Adrenal gland (tissue), 12 donors: ENCODE measurements around the gene SPNS3. TPM values are rescaled to one million over a fixed set of nuclear protein-coding genes. Genes with fewer than 3 reads are reported as not detected.

ENCODE experiments used
- DNase-seq, 7 donors: peaks; one replicate each; pipeline ENCODE4 v3.0.0-alpha.2; 2019 to 2020
- H3K27ac ChIP-seq, 5 donors: fragments of 200-600 bp; sonication (generic) in 4 of 5; 1 replicate in 3 of 5; 2 replicates in 2 of 5; pipeline versions ENCODE4 v1.5.1 to v1.8.0; 2016 to 2020; ENCODE audit warnings: mild to moderate bottlenecking in 1 of 5
- H3K27me3 ChIP-seq: fragments of 200-600 bp; 2 replicates; pipeline ENCODE4 v1.8.0; 2021
- H3K36me3 ChIP-seq, 2 donors: fragments of 200-600 bp; replicated peaks in 1 of 2; 1 replicate in 1 of 2; 2 replicates in 1 of 2; pipeline versions ENCODE4 v1.5.1 to v1.8.0; 2018 to 2022
- H3K4me1 ChIP-seq, 2 donors: fragments of 200-600 bp; replicated peaks in 1 of 2; 1 replicate in 1 of 2; 2 replicates in 1 of 2; pipeline versions ENCODE4 v1.5.1 to v1.8.0; 2018 to 2021
- H3K4me3 ChIP-seq, 4 donors: fragments of 200-600 bp; sonication (generic) in 3 of 4; one replicate each; pipeline ENCODE4 v1.5.1; 2016 to 2018
- H3K9me3 ChIP-seq, 3 donors: fragments of 200-600 bp; sonication (generic) in 1 of 3; replicated peaks in 1 of 3; 1 replicate in 2 of 3; 2 replicates in 1 of 3; pipeline versions ENCODE4 v1.5.1 to v1.8.0; 2016 to 2021
- POLR2A ChIP-seq, 2 donors: fragments of 450-650 bp; IDR thresholded peaks; one replicate each; pipeline ENCODE4 v1.6.1; 2017; ENCODE audit warnings: antibody characterized with exemption in 2 of 2, mild to moderate bottlenecking in 2 of 2, moderate library complexity in 1 of 2
- WGBS, 4 donors: extraction: QIAGEN DNeasy Blood & Tissue Kit in 2 of 4; methylation state at CpG; one replicate each; pipeline versions ENCODE4 v1.1.5 to v1.1.7; 2013 to 2017; 5-methylcytosine and 5-hydroxymethylcytosine counted together
- intact Hi-C, 2 donors: fragments of 100-400 bp; cut with DNase I; formaldehyde crosslinking; loops; one replicate each; pipeline versions ENCODE4 v1.14.1 to v1.15.0; 2022 to 2023
- polyA plus RNA-seq, 3 donors: library from polyadenylated mRNA; stranded (reverse); fragments of 200-250 nt in 2 of 3; fragments of 350-450 nt in 1 of 3; fragmentation: Illumina TruSeq in 1 of 3; extraction: RNeasy Lipid Tissue Mini Kit (QIAGEN cat#74804) in 1 of 3; gene quantifications; one replicate each; pipeline ENCODE4 v1.2.3, GENCODE V29; 2013 to 2014
- total RNA-seq, 9 donors: library from RNA; depleted of rRNA in 4 of 9; stranded (reverse); fragments of >200 nt in 4 of 9; fragments of 120-200 nt in 1 of 9; fragmentation: NEBNext Ultra II Directional in 1 of 9; extraction: Animal tissue kit (Norgen Biotek cat#: 25700) in 1 of 9; gene quantifications; one replicate each; pipeline versions ENCODE4 v1.1.0 to v1.2.4, GENCODE V29; 2013 to 2023
- TF ChIP-seq, protein P1 (sequence below), 6 experiments: fragments of 450-650 bp in 4 of 6; fragments of 200-600 bp in 2 of 6; sonication (generic) in 1 of 6; IDR thresholded peaks; 1 replicate in 5 of 6; 2 replicates in 1 of 6; pipeline versions ENCODE4 v1.5.1 to v1.8.0; 2016 to 2021; ENCODE audit warnings: antibody characterized with exemption in 6 of 6, mild to moderate bottlenecking in 2 of 6, moderate library complexity in 1 of 6
- donor health status: healthy with polysubstance abuse.
- donor health status: Bipolar disorder and iron deficiency.
- donor health status: DM: yes; HTN: yes; CAD: no.
- donor health status: DM: no; HTN: no; CAD: no.
- donor health status: DM: no; HTN: no; CAD: no.
- donor health status: DM: yes; HTN: yes; CAD: no.

Gene SPNS3
- total and polyA plus RNA-seq, 12 donors, result 0.33 to 10.5 (median 4.3) TPM

DNA sequence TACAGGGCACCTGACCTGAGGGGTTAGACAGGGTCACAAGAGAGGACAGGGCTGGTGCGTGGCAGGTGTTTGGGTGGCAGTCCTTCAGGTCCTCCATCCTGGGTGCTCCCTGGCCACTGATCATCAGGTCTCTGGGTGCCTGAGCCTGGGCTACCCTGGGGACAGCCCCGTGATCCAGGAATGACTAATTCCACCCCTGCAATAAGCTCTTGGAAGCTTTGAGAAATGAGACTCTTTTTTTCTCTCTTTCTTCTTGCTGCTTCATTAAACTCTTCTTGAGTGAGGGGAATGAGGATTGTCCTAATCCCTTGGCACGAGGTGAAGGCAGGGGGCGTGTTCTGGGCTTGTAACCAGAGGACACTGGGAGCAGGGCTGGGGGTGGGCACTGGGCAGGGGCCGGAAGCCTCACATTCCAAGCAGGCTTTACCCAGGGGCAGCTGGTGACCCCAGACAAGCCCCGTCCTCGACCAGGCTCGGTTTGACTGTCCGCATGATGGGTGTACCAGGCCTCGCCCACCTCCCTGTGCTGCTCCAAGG, 43.6 kb downstream of the SPNS3 start:
- intact Hi-C loops, result no loop called here
- no peaks in the 10 kb centered on the region for H3K36me3 ChIP-seq
- TF ChIP-seq POLR2A (IDR thresholded peaks at IDR 0.05), result no peak
- TF ChIP-seq, protein P1, sequence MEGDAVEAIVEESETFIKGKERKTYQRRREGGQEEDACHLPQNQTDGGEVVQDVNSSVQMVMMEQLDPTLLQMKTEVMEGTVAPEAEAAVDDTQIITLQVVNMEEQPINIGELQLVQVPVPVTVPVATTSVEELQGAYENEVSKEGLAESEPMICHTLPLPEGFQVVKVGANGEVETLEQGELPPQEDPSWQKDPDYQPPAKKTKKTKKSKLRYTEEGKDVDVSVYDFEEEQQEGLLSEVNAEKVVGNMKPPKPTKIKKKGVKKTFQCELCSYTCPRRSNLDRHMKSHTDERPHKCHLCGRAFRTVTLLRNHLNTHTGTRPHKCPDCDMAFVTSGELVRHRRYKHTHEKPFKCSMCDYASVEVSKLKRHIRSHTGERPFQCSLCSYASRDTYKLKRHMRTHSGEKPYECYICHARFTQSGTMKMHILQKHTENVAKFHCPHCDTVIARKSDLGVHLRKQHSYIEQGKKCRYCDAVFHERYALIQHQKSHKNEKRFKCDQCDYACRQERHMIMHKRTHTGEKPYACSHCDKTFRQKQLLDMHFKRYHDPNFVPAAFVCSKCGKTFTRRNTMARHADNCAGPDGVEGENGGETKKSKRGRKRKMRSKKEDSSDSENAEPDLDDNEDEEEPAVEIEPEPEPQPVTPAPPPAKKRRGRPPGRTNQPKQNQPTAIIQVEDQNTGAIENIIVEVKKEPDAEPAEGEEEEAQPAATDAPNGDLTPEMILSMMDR (IDR thresholded peaks at IDR 0.05), result no peak
- 66 to 83% (median 74%) methylated on average over 5 to 10 of the region's 10 CpGs for WGBS, 4 donors
- H3K27me3 ChIP-seq, result no peaks in the 10 kb centered on the region
- H3K4me1 ChIP-seq, result no peaks in the 10 kb centered on the region
- DNase-seq, result no peak
- H3K9me3 ChIP-seq, result no peaks in the 10 kb centered on the region
- no peak overlapping the region for H3K4me3 ChIP-seq
- H3K27ac ChIP-seq, result no peak overlapping the region

DNA sequence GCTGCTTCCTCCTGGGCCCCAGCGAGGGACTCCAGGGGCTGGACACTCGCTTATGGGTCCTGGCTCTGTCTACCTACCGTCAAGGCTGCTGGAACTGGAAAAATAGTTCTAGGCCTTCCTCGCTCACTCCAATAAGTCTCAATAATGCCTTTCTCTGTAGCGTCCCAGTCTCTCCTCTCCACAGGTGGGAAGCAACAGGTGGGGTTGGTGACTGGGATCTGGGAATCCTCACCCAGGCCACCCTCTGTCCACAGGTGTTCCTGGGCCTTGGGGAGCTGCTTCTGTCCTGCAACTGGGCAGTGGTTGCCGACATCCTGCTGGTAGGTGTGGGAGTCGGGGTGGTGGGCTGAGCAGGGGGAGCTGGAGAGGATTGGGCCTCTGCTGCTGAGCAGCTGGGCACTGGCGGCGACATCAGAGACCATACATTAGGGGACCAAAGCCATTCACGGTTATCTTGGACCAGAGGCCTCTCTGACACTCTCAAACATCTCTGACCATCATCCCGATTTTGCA, 44.6 kb downstream of the SPNS3 start:
- intact Hi-C loops, result no loop called here
- no peak for DNase-seq
- Histone ChIP-seq H3K27ac (no peak overlapping the region), H3K27me3 (no peaks in the 10 kb centered on the region), H3K4me1 (no peaks in the 10 kb centered on the region), H3K4me3 (no peak overlapping the region), H3K36me3 (no peaks in the 10 kb centered on the region), H3K9me3 (no peaks in the 10 kb centered on the region)
- 86 to 93% (median 91%) methylated on average over 6 to 11 of the region's 11 CpGs for WGBS, 4 donors
- no peak for TF ChIP-seq POLR2A (IDR thresholded peaks at IDR 0.05)
- TF ChIP-seq, protein P1 (IDR thresholded peaks at IDR 0.05), result no peak

DNA sequence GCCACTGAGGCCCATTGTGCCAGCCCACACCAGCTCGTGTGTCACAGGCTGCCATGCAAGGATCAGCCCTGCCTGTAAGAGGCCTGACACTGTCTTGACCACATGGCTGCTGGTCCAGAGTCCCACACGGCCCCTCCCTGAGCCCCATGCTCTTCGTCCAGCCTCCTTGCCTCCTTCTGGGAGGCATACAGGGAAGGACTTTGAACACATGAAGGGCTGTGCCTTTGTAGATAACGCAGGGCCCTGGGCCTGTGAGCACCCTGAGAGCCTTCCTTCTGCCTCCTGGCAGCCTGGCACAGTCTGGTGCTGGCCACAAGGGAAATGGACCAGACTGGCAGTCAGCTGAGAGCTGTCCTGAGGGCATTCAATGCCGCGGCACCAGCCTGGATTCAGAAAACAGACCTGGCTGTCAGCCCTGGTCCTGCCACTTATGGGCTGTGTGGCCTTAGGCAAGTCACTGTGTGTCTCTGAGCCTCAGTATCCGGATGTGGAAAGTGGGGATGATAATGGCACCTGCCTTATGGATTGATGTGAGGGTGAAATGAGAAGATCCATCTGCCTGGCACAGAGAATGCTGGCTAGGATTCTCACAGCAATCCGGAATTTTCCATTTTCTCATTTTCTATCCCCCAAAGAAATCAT, 45.7 kb downstream of the SPNS3 start:
- Histone ChIP-seq H3K4me1 (no peaks in the 10 kb centered on the region), H3K36me3 (no peaks in the 10 kb centered on the region), H3K4me3 (no peak overlapping the region), H3K27ac (no peak overlapping the region), H3K27me3 (no peaks in the 10 kb centered on the region), H3K9me3 (no peaks in the 10 kb centered on the region)
- 85 to 95% (median 89%) methylated on average over 4 to 8 of the region's 8 CpGs for WGBS, 4 donors
- DNase-seq, result no peak
- intact Hi-C loops, result no loop called here
- TF ChIP-seq, protein P1 (IDR thresholded peaks at IDR 0.05), result no peak
- no peak for TF ChIP-seq POLR2A (IDR thresholded peaks at IDR 0.05)

DNA sequence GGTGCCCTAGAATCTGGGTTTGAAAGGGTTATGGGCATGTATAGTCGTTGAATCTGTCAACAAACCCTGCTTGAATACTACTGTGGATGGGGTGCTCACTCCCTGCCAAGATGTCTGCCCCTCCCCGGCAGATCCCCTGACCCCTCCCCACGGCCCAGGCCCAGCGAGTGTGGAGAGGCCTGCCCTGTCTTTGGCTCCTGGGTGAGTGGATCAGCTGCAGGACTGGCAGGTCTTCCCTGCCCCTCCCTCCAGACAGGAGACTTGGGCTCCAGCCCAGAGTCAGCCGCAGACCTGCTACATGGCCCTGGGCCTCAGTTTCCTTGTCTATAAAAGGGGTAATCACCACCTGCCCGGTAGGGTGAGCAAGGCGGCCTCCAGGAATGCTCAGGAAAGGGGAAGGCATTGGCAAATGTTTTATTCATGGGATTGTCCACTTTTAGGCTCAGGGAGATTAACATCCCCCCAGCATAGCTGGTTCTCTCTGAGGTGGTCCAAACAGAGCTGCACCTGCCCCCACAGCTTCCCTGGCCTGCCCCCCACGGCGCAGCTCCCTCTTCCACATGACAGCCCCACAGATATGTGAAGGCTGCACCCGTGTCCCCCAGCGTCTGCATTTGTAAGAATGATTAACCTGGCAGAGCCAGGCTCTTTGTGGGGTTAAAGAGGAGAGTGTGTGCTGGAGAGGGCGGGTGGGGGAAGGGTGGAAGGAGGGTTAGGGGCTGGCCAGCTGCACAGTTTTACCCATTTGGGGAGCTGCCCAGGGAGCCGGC, 46.4 kb downstream of the SPNS3 start:
- intact Hi-C loops, result no loop called here

More for the DNA sequence above, 46.4 kb downstream of the SPNS3 start:
- TF ChIP-seq, protein P1 (IDR thresholded peaks at IDR 0.05), result no peak
- TF ChIP-seq POLR2A (IDR thresholded peaks at IDR 0.05), result no peak
- H3K27me3 ChIP-seq, result no peaks in the 10 kb centered on the region
- 70 to 74% (median 72%) methylated on average over 11 to 13 of the region's 13 CpGs for WGBS, 4 donors
- DNase-seq, result no peak
- no peak overlapping the region for H3K27ac ChIP-seq
- H3K4me3 ChIP-seq, result no peak overlapping the region
- H3K4me1 ChIP-seq, result no peaks in the 10 kb centered on the region
- no peaks in the 10 kb centered on the region for H3K9me3 ChIP-seq
- H3K36me3 ChIP-seq, result no peaks in the 10 kb centered on the region
